DMS53 (cell line): ENCODE data around the gene PRKAG2.

Experiments
- DNase-seq: peaks from one replicate; lab custom pipeline; 2025; lab: John Stamatoyannopoulos, UW

Gene PRKAG2

GRCh38 chr7:151817981-151818673 is 58.8 kb downstream of the PRKAG2 start:
- no peak for DNase-seq

GRCh38 chr7:151817315-151817690 is 59.6 kb downstream of the PRKAG2 start:
- DNase-seq = no peak

- DNase-seq = no peak
These were observed 60.2 kb downstream of the PRKAG2 start for GRCh38 chr7:151816562-151817314.

GRCh38 chr7:151815419-151815818 is 61.5 kb downstream of the PRKAG2 start:
- DNase-seq = no peak

GRCh38 chr7:151814400-151815009 is 62.4 kb downstream of the PRKAG2 start:
- DNase-seq = no peak

- no peak for DNase-seq
These were observed 62.9 kb downstream of the PRKAG2 start for GRCh38 chr7:151813997-151814396.

- no peak for DNase-seq
These were observed 63.5 kb downstream of the PRKAG2 start for GRCh38 chr7:151813445-151813844.

- no peak for DNase-seq
These were observed 63.9 kb downstream of the PRKAG2 start for GRCh38 chr7:151812967-151813366.

- DNase-seq = no peak
These were observed 66.3 kb downstream of the PRKAG2 start for GRCh38 chr7:151810441-151811232.

GRCh38 chr7:151809864-151810170 is 67.1 kb downstream of the PRKAG2 start:
- DNase-seq = no peak

GRCh38 chr7:151809146-151809863 is 67.6 kb downstream of the PRKAG2 start:
- DNase-seq = no peak

- peak; percentile 89 for DNase-seq
These were observed 68.3 kb downstream of the PRKAG2 start for GRCh38 chr7:151808400-151809145.

- no peak for DNase-seq
These were observed 69.1 kb downstream of the PRKAG2 start for GRCh38 chr7:151807846-151808245.

GRCh38 chr7:151806952-151807775 is 69.8 kb downstream of the PRKAG2 start:
- DNase-seq = no peak

- no peak for DNase-seq
These were observed 70.7 kb downstream of the PRKAG2 start for GRCh38 chr7:151806204-151806603.

GRCh38 chr7:151805191-151805590 is 71.7 kb downstream of the PRKAG2 start:
- DNase-seq = no peak

GRCh38 chr7:151804756-151805155 is 72.2 kb downstream of the PRKAG2 start:
- no peak for DNase-seq

GRCh38 chr7:151803841-151804240 is 73.1 kb downstream of the PRKAG2 start:
- no peak for DNase-seq

GRCh38 chr7:151802469-151802846 is 74.5 kb downstream of the PRKAG2 start:
- DNase-seq = no peak

GRCh38 chr7:151801782-151802468 is 75.0 kb downstream of the PRKAG2 start:
- DNase-seq = no peak
